Activated B cell treated with CpG ODN at 0.5 μM for 24 hours (primary cell): ENCODE data around the gene PPM1A. TPM values are rescaled to one million over a fixed set of nuclear protein-coding genes. Genes with fewer than 3 reads are reported as not detected.

Source experiments
- ATAC-seq: fragments of 200-7000 bp; cut with Tn5 transposase; one replicate; pipeline ENCODE4 v1.10.0; 2021; ENCODE audit warnings: low read depth, mild to moderate bottlenecking, moderate library complexity
- CTCF ChIA-PET: fragments of 350-600 bp; sonication (Branson Sonifier 250); formaldehyde crosslinking; loops from one replicate; lab custom pipeline; 2021; ENCODE audit warnings: antibody characterized with exemption; lab: Charles Lee
- POLR2A ChIA-PET: fragments of 350-600 bp; sonication (Branson Sonifier 250); formaldehyde crosslinking; loops from one replicate; lab custom pipeline; 2021; ENCODE audit warnings: antibody characterized with exemption; lab: Charles Lee
- DNase-seq: peaks from one replicate; pipeline ENCODE4 v3.0.0; 2022
- H3K27ac Mint-ChIP-seq: one replicate; pipeline ENCODE4 v1.8.0; 2020; ENCODE audit warnings: mixed read lengths
- H3K27me3 Mint-ChIP-seq: one replicate; pipeline ENCODE4 v1.8.0; 2021; ENCODE audit warnings: mixed read lengths
- H3K36me3 Mint-ChIP-seq: one replicate; pipeline ENCODE4 v1.8.0; 2021; ENCODE audit warnings: low read depth, mixed read lengths
- H3K4me1 Mint-ChIP-seq: one replicate; pipeline ENCODE4 v1.8.0; 2021; ENCODE audit warnings: mixed read lengths
- H3K4me3 Mint-ChIP-seq: one replicate; pipeline ENCODE4 v1.8.0; 2020; ENCODE audit warnings: mild to moderate bottlenecking, mixed read lengths
- H3K9me3 Mint-ChIP-seq: one replicate; pipeline ENCODE4 v1.8.0; 2020; ENCODE audit warnings: mixed read lengths
- CTCF ChIP-seq: fragments of 200-600 bp; IDR thresholded peaks from one replicate; pipeline ENCODE4 v1.8.0; 2022; ENCODE audit warnings: antibody characterized with exemption, mild to moderate bottlenecking
- intact Hi-C: fragments of 100-400 bp; cut with micrococcal nuclease; formaldehyde crosslinking; loops from one replicate; pipeline ENCODE4 v1.15.1; 2024
- total RNA-seq: library from RNA; stranded (reverse); gene quantifications from 2 replicates; pipeline ENCODE4 v1.2.3, GENCODE V29; 2022

The PPM1A gene
- total RNA-seq, 1 donor from 2014 or later, result 47.5 TPM

GRCh38 chr14:60332046-60332399 lies 83.0 kb downstream of the PPM1A start:
- no peaks in the 10 kb centered on the region for H3K9me3 Mint-ChIP-seq
- peak overlapping the region; percentile 96 for H3K4me3 Mint-ChIP-seq
- H3K36me3 Mint-ChIP-seq, result peaks cover 6% of the 10 kb centered on the region
- ChIA-PET POLR2A (interaction anchor here (0.6 to 2.6 kb wide), 3 partner anchors 66 to 120 kb away, joined by 3 to 27 read pairs (median 4); partner anchors contain the start of gene PPM1A), CTCF (interaction anchor here (0.7 to 3.1 kb wide), 23 partner anchors 8 to 1506 kb away, joined by 3 to 21 read pairs (median 5); partner anchors contain the start of genes DHRS7 and PPM1A)
- TF ChIP-seq CTCF, result no peak
- H3K27ac Mint-ChIP-seq, result peak overlapping the region; percentile 92
- ATAC-seq, result no peak
- DNase-seq, result no peak
- H3K27me3 Mint-ChIP-seq, result peaks cover 22% of the 10 kb centered on the region
- H3K4me1 Mint-ChIP-seq, result peaks cover 22% of the 10 kb centered on the region
- intact Hi-C loops, result loop anchor here (5.0 to 10.0 kb wide), 7 partner anchors 135 to 920 kb away; partner anchors contain the start of genes JKAMP and L3HYPDH

GRCh38 chr14:60332869-60333268 lies 83.8 kb downstream of the PPM1A start:
- H3K4me1 Mint-ChIP-seq, result peaks cover 17% of the 10 kb centered on the region
- no peak for TF ChIP-seq CTCF
- H3K36me3 Mint-ChIP-seq, result peaks cover 6% of the 10 kb centered on the region
- no peaks in the 10 kb centered on the region for H3K9me3 Mint-ChIP-seq
- H3K4me3 Mint-ChIP-seq, result no peak overlapping the region
- intact Hi-C loops, result loop anchor here (5.0 to 10.0 kb wide), 7 partner anchors 136 to 919 kb away; partner anchors contain the start of genes JKAMP and L3HYPDH
- H3K27ac Mint-ChIP-seq, result no peak overlapping the region
- POLR2A ChIA-PET, result no interaction called here
- CTCF ChIA-PET, result interaction anchor here (1.2 to 3.1 kb wide), 6 partner anchors 9 to 368 kb away, joined by 3 to 21 read pairs (median 4); partner anchors contain the start of gene PPM1A
- DNase-seq, result no peak
- peaks cover 29% of the 10 kb centered on the region for H3K27me3 Mint-ChIP-seq
- no peak for ATAC-seq

DNA sequence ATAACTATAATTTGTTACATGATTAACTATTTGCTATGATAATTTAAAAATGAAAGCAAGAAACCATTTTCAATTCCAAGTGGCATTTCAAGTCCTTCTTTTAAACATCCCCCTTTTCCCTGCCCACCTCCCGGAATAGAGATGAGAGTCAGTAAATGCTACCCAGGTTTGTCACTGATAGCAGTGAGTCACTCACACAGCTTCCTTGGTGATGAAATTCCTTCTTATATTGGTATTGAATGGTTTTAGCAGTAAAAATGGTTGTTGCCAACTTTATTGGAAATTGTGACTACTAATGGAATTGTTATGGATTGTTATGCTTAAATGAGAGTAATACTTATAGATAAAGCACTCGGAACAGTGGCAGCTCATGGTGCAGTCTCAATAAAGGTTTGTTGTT lies 90.5 kb downstream of the PPM1A start:
- no peak for TF ChIP-seq CTCF
- Mint-ChIP-seq H3K4me1 (no peaks in the 10 kb centered on the region), H3K9me3 (no peaks in the 10 kb centered on the region), H3K4me3 (no peak overlapping the region), H3K27me3 (peaks cover 20% of the 10 kb centered on the region), H3K36me3 (no peaks in the 10 kb centered on the region), H3K27ac (no peak overlapping the region)
- DNase-seq (no peak), ATAC-seq (no peak)
- ChIA-PET CTCF (interaction anchor here (1.6 kb wide), 1 partner anchor 10 kb away, joined by 4 read pairs; no protein-coding TSS in a partner anchor), POLR2A (no interaction called here)
- intact Hi-C loops, result loop anchor here (10.0 kb wide), 2 partner anchors 285 to 315 kb away; no protein-coding TSS in a partner anchor

DNA sequence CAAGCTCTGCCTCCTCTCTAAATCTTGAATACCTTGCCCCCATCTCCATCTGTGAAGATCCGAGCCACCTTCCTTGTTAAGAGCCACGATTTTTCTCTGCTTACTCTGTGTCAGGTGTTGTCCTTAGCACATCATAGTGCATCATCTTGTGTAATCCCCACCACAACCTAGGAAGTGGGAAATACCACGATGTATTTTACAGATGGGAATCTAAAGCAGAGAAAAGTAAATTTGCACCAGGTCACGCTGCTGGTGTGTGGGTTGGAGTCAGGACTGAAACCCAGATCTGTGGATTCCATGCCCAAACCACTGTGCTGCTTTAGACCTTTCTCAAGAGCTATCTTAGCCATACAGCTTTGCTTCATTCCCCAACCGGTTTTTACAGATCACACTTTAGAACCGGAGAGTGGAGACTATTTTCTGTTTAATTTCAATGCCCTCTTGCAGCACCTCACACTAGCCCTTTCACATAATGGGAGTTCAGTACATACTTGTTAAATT lies 94.6 kb downstream of the PPM1A start:
- Mint-ChIP-seq H3K27me3 (peaks cover 9% of the 10 kb centered on the region), H3K36me3 (no peaks in the 10 kb centered on the region), H3K4me1 (no peaks in the 10 kb centered on the region), H3K4me3 (no peak overlapping the region), H3K27ac (no peak overlapping the region), H3K9me3 (no peaks in the 10 kb centered on the region)
- intact Hi-C loops, result no loop called here
- CTCF ChIA-PET, result interaction anchor here (1.1 to 1.2 kb wide), 2 partner anchors 11 to 16 kb away, joined by 3 read pairs; no protein-coding TSS in a partner anchor
- TF ChIP-seq CTCF, result no peak
- POLR2A ChIA-PET, result interaction anchor here (0.6 kb wide), 1 partner anchor 95 kb away, joined by 5 read pairs; the partner anchor contains the start of gene PPM1A
- DNase-seq (no peak), ATAC-seq (no peak)

GRCh38 chr14:60344751-60345150 lies 95.7 kb downstream of the PPM1A start:
- DNase-seq (no peak), ATAC-seq (no peak)
- H3K9me3 Mint-ChIP-seq, result no peaks in the 10 kb centered on the region
- intact Hi-C loops, result no loop called here
- ChIA-PET CTCF (no interaction called here), POLR2A (no interaction called here)
- H3K27me3 Mint-ChIP-seq, result peaks cover 3% of the 10 kb centered on the region
- H3K36me3 Mint-ChIP-seq, result no peaks in the 10 kb centered on the region
- H3K4me3 Mint-ChIP-seq, result no peak overlapping the region
- H3K27ac Mint-ChIP-seq, result no peak overlapping the region
- H3K4me1 Mint-ChIP-seq, result peaks cover under 1% of the 10 kb centered on the region
- TF ChIP-seq CTCF, result no peak
